VCaP (cell line): ENCODE measurements around the gene BCKDHB.

ENCODE experiments used
- H3K27ac ChIP-seq: fragments of 450-650 bp; 2 replicates; pipeline ENCODE4 v1.5.1; 2017
- TF ChIP-seq, protein P1 (sequence below): fragments of 450-650 bp; conservative IDR thresholded peaks from 2 replicates; pipeline ENCODE4 v1.5.1; 2017; ENCODE audit warnings: mild to moderate bottlenecking, moderate library complexity

Gene BCKDHB

DNA sequence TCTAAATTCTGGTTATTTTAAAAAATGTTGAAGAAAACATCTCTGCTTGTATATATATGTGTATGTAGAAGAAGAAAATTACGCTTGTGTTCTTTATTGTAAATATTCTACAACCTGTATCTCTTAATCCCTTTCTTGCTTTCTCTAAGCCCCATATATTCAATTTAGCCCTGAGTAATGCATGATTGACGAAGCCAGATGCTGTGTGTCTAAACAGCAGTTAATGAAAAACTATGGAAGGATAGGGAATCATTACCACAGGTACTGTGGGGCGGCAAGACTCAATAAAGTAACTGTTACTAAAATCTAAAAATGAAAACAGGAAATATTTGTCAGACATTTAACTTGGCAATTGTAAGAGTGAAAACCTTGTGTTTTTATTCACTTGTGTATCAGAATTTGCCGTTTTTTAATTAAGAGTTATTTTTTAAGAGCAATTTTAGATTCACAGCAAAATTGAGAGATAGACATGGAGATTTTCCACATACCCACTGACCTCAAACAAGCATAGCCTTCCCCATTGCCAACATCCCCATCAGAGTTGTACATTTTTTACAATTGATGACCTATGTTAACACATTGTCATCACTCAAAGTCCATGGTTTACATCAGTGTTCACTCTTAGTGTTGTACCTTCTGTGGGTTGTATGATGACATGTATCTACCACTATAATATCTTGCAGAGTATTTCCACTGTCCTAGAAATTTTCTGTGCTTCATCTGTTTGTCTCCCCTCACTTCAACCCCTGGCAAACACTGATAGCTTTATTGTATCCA lies 76.7 kb downstream of the BCKDHB start:
- H3K27ac ChIP-seq, result no peak overlapping the region
- TF ChIP-seq, protein P1, sequence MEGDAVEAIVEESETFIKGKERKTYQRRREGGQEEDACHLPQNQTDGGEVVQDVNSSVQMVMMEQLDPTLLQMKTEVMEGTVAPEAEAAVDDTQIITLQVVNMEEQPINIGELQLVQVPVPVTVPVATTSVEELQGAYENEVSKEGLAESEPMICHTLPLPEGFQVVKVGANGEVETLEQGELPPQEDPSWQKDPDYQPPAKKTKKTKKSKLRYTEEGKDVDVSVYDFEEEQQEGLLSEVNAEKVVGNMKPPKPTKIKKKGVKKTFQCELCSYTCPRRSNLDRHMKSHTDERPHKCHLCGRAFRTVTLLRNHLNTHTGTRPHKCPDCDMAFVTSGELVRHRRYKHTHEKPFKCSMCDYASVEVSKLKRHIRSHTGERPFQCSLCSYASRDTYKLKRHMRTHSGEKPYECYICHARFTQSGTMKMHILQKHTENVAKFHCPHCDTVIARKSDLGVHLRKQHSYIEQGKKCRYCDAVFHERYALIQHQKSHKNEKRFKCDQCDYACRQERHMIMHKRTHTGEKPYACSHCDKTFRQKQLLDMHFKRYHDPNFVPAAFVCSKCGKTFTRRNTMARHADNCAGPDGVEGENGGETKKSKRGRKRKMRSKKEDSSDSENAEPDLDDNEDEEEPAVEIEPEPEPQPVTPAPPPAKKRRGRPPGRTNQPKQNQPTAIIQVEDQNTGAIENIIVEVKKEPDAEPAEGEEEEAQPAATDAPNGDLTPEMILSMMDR, result no peak

DNA sequence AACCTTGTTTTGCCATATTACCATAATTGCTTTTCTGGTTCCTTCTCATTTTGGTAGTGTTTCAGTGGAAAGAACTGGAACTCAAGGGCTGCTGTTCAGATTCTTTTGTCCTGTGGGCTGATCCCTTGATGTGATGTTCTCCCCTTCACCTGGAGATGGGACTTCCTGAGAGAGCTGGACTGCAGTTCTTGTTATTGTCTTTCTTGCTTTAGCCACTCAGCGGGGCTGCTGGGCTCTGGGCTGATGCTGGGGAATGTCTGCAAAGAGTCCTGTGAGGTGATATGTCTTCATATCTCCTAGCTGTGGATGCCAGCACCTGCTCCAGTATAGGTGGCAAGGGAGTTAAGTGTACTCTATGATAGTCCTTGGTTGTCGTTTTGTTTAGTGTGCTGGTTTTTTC lies 79.0 kb downstream of the BCKDHB start:
- TF ChIP-seq, protein P1, result no peak
- H3K27ac ChIP-seq, result no peak overlapping the region

DNA sequence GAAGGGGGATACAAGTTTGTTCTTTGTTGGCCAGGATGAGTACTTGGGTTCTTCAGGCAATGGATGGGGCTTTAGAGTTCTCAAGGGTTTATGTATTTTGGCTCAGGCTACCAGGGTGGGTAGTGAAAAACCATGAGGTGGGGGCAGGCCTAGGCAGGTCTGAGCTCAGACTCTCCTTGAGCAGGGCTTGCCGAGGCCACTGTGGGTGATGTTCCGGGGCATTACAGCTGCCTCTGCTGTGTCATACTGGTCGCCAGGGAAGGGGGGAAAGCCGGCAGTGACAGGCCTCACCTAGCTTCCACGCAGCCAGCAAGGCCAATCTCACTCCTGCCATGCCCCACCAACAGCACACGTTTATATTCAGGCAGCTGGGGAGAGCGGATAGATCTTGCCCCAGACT lies 79.6 kb downstream of the BCKDHB start:
- TF ChIP-seq, protein P1, result no peak
- no peak overlapping the region for H3K27ac ChIP-seq

DNA sequence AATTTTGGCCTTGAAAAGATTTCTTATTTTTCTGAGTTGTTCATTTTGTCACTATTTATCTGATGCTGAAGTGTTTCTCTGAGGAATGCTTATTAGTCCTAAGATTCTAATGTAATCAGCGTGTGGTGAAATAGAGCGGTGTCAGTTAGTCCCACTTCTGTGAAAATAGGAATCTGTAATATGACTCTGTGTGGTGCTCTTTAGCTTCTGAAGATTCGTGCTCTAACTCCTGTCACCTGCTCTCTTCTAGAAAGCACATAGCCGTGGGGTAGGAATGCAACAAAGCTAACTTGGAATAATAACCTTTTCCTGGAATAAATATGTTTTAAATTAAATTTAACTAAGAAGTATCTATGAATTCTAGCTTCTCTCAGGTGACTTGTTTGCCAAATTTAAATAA lies 90.4 kb downstream of the BCKDHB start:
- TF ChIP-seq, protein P1, result no peak
- no peak overlapping the region; the same call in 1 of the 2 replicates for H3K27ac ChIP-seq

DNA sequence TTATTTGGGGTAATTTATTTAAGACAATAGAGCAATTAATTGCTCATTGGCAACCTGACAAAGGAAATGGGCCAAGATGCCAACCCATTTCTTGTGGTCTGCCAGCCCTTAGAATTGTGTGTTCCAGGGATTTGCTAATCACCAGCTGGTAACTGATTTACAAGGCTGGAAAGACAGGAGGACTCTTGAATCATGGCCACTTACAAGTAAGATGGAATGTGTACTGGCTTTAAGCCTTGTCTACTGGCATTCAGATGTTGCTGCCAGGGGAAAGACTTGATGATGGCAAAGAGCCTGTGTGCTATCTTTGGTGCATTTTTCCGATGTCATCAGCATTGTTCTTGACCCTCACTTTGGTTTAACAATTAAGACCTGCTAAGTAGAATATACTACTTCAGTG lies 91.0 kb downstream of the BCKDHB start:
- H3K27ac ChIP-seq, result no peak overlapping the region; the same call in 1 of the 2 replicates
- TF ChIP-seq, protein P1, result no peak

DNA sequence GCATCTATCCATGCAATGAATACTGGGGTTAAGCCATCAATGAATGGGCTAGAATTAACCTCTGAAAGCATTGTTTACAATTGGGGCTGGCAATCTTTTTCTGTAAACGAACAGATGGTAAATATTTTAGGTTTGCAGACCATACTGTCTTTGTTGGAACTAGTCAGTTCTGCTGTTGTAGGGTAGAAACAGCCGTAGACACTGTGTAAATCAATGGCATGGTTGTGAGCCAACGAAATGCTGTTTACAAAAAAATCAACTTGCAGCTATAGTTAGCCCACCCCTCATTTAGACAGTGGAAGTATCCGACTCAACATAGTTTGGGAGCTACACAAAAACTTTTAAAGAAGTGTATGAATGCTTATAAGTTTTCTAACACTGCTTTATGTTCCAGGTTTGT lies 91.5 kb downstream of the BCKDHB start:
- TF ChIP-seq, protein P1, result no peak
- H3K27ac ChIP-seq, result no peak overlapping the region; the same call in 1 of the 2 replicates

DNA sequence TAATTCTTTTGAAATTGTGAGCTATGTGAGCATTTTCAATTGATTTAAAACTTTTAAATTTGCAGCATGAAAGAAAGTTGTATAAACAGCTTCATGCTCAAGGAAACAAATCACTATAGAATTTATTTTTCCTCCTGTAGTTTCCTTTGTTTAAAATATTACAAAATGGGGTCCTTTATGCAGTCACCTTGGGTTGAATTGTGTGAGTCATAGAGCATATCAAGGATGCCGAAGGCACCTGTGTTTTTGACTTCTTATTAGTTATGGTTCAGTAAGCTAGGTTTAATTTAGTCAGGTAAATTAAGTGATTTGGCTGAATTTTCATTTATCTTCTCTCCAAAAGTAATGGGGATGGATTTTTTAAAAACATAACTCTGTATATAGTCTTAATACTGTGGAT lies 96.8 kb downstream of the BCKDHB start:
- TF ChIP-seq, protein P1, result no peak
- H3K27ac ChIP-seq, result no peak overlapping the region
